Activated CD8-positive, alpha-beta memory T cell treated with anti-CD3 and anti-CD28 coated beads for 4 hours (primary cell): Measurements from ENCODE around the gene IFITM1.
"Not testable (repeated sequence)": the region's sequence is repeated elsewhere in the genome, so short reads cannot be mapped to it uniquely, and the experiment has no call there.

Experiments used
- DNase-seq, 2 donors: peaks; one replicate each; pipeline ENCODE4 v3.0.0-alpha.2; 2020; ENCODE audit warnings: low read depth in 2 of 2

Gene IFITM1

DNA sequence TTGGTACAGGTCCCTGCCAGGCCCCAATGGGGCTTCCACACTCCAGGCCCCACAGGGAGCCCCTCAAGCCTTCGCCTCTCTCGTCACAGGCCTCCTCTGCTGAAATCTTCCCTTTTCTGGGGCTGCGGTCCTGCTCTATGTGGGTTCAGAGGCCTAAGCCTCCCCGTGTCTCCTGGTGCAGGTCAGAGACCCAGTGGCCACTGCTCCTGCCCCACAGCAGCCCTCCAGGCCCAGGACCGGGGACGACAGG is 12.7 kb downstream of the IFITM1 start:
- DNase-seq = no peak

- DNase-seq = no peak
These were observed 13.2 kb downstream of the IFITM1 start for GRCh38 chr11:326842-327580.

- no peak for DNase-seq
These were observed 13.7 kb downstream of the IFITM1 start for GRCh38 chr11:327581-327923.

DNA sequence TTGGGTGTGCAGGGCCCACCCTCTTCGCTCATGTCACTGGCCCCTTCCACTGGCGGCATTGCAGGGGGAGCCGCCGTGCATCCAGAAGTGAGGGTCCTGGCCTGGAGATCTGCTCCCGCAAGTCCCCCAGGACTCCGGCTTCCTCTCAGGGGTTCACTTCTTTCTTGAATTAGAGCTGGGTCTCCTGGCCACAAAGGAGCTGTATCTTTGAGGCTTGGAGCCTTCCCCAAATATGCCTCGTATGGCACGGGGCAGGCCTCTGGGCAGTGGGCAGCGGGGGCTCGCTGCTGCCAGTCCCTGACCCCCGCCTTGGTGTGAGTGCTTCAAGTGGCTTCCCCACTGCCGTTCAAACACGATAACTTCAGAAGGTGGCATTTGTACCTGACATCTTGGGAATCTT is 14.2 kb downstream of the IFITM1 start:
- DNase-seq = no peak

DNA sequence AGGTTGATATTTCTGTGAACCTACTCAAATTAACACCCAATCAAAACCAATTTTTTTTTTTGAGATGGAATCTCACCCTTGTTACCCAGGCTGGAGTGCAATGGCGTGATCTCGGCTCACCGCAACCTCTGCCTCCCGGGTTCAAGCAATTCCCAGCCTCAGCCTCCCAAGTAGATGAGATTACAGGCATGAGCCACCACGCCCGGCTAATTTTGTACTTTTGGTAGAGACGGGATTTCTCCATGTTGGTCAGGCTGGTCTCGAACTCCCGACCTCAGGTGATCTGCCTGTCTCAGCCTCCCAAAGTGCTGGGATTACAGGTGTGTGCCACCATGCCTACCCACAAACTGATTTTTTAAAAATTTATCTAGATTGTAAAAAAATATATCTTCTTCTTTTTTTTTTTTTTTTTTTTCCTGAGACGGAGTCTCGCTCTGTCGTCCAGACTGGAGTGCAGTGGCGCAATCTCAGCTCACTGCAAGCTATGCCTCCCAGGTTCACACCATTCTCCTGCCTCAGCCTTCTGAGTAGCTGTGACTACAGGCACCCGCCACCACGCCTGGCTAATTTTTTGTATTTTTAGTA is 14.8 kb downstream of the IFITM1 start:
- DNase-seq = not testable (repeated sequence)

DNA sequence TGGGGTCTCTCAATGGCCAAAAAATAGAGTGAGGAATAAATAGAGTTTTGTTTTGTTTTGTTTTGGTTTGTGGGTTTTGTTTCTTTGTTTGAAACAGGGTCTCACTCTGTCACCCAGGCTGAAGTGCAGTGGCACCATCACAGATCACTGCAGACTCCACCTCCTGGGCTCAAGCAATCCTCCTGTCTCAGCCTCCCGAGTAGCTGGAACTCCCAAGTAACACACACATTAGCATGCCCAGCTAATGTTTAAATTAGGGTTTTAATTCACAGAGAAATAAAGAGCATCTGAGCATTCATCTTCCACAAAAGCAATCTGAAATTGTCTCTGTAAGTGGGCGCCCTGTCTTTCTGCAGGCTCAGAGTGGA is 16.0 kb downstream of the IFITM1 start:
- no peak for DNase-seq

GRCh38 chr11:330307-330693 is 16.5 kb downstream of the IFITM1 start:
- DNase-seq = no peak

DNA sequence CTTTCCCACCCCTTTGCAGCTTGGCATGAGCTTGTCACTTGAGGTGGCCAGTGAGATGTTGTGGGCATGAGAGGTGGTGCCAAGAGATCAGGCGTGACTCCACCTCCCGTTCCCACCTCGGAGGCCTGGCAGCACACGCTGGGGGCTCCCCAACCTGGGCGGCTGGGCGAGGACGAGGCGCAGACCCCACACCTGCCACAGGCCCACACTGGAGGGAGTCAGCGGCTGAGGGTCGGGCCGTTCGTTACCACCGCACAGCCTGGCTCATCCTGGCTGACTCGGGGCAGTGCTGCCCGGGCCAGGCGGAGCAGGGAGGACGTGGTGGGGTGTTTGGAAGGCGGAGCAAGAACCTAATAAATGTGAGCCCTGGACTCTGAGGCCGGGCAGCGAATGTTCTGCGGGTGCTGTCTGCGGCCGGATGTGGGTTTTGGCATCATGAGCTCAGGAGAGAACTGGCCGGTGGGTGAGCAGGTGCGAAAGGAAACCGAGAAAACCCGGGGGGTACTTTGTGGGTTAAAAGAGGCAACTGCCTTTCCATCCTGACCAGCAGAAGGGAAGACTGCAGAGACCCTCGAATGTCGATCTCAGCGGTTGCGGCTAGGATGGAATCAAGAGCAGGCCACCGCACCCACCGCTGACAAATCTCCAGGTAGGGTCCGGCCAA is 17.0 kb downstream of the IFITM1 start:
- no peak for DNase-seq

GRCh38 chr11:331358-332060 is 17.7 kb downstream of the IFITM1 start:
- DNase-seq = no peak

GRCh38 chr11:332651-333480 is 19.0 kb downstream of the IFITM1 start:
- DNase-seq = no peak

DNA sequence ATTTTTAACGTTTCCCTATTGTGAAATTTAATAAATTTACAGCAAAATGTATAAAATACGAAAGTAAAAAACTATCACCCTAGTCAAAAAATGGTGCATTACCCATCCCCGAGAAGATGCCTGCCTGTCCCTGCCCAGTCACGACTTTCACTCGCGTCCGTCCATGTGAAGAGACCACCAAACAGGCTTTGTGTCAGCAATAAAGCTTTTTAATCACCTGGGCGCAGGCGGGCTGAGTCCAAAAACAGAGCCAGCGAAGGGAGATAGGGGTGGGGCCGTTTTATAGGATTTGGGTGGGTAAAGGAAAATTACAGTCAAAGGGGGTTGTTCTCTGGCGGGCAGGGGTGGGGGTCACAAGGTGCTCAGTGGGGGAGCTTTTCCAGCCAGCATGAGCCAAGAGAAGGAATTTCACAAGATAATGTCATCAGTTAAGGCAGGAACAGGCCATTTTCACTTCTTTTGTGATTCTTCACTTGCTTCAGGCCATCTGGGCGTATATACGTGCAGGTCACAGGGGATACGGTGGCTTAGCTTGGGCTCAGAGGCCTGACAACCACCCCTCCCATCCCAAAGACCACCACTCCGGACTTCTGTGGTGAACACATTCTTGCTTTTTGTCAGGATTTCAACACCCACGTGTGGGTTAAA is 19.9 kb downstream of the IFITM1 start:
- DNase-seq = not testable (repeated sequence)

DNA sequence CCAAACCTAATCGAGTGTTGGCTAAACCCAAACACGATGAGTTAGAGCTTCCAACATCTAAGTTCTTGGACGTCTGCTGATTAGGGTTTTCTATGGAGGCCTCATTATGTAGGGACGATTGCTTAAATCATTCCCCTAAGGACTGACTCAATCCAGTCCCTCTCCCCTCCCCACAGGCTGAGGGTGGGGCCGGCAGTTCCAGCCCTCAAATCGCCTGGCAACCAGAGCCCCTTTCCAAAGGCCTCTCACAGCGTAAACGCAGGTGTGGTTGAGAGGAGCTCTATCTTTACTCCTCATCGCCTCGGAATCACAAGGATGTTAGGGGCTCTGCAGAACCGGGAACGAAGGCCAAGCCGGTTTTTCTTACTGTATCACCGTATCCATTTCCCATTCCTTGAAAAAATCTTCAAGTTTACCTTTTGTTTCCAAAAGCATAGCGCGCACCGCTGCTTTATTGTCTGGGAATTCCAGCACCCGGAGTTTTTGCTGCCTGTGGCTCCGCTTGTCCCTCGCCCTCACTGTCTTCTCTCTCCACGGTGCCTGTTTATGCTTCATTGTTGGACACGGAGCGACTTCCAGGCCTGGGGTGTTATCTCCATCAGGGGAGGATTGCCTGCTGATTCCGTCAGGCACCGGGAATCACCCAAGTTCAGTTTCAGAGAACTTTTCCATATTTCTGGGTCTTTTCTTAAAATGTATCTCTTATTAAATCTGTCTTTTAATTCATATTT is 20.6 kb downstream of the IFITM1 start:
- no peak for DNase-seq

DNA sequence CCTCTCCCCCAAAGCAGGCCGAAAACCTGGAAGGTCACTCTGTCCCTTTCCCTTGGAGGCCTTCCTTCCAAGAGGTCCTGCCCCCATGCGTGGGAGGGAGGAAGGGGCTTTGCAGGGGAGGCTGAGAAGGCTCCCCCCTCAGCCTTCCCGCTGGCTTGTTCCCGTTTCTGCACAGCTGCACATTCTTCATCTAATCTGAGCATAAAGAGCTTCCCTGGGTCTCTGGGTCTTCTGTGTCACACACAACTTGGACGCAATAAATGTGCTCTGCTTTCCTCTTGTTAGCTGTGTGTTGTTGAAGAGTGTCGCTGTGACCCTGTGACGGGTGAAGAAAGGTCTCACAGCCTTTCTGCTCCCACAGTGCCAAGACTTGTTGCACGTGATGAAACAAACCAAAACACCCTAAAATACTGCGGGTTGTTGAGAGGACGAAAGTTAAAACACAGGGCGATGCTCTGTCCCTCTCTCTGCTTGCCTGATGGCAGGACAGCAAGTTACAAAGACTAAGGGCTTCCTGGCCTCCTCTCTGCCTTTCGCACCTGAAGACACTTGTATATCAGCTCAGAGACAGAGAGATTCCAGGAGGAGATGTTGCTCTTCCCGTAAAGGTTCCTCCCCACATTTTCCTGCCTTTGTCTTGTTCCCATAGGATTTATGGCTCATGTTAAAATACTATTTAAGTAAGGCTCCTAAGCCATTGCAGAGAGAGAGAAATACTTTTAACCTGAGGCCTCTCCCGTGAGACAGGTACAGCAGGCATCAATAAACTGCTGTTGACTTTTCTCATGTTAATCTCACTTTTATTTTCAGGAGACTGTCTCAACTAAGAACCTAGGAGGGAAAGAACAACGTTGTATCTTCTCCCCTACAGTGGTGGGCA is 22.2 kb downstream of the IFITM1 start:
- DNase-seq = no peak

- no peak for DNase-seq
These were observed 22.9 kb downstream of the IFITM1 start for GRCh38 chr11:336659-337198.

DNA sequence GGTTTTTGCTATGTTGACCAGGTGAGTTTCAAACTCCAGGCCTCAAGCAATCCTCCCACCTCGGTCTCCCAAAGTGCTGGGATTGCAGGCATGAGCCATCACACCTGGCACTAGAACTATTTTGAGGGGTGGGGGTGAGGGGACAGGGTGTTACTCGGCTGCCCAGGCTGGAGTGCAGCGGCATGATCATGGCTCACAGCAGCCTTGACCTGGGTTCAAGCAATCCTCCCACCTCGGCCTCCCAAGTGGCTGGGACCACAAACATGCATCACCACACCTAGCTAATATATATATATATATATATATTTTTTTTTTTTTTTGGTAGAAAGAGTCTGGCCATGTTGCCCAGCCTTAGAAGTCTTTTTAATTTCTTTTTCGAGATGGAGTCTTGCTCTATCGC is 23.9 kb downstream of the IFITM1 start:
- no peak for DNase-seq

DNA sequence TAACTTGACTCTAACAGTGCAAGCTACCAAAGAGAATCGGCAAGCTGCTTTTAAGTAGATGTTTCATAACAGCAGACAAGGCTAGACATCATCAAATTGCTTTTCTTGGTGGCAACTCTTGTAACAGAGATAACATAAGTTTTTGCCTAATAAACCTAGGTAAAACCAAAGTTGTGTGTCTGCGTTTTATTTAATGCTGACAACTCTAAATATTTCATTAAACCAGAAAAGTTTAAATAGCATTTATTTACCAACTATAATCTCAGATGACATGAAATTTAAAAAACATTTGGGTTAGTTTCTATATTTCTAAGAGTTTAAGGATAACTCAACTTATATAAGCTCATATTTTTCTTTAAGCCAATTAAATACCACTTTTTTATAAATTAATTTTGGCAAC is 26.1 kb downstream of the IFITM1 start:
- DNase-seq = no peak

DNA sequence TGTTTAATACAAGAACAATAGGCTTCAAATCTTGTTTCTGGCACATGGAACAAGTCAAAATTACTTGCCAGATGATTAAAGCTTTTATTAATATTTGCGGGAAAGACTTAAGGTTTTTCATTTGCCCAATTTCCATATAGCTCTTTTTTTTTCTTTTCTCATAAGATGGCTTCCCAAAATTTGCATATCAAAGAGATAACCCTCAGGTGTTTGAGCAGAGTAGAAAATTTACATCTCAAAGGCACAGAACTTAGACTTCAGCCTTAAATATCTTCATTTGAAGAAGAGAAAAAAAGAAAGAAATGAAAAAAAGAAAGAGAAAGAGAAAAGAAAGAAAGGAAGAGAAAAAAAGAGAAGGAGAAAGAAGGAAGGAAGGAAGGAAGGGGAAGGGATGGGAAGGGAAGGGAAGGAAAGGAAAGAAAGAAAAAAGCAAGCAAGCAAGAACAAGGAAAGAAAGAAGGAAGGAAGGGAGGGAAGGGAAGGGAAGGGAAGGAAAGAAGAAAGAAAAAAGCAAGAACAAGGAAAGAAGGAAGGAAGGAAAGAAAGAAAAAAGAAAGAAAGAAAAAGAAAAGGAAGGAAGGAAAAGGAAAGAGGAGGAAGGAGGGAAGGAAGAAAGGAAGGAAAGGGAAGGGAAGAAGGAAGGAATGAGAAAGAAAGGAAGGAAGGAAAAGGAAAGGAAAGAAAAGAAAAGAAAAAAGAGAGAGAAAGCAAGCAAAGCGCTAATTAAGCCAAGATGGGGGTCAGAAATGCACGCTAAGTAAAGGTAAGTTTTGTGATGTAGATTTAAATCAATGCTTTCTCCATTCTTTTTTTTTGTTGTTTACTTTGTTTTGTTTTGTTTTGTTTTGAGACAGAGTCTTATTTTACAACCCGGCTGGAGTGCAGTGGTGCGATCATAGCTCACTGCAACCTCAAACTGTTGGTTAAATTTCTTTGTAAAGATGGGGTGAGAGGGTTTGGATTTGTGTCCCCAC is 27.0 kb downstream of the IFITM1 start:
- DNase-seq = no peak

DNA sequence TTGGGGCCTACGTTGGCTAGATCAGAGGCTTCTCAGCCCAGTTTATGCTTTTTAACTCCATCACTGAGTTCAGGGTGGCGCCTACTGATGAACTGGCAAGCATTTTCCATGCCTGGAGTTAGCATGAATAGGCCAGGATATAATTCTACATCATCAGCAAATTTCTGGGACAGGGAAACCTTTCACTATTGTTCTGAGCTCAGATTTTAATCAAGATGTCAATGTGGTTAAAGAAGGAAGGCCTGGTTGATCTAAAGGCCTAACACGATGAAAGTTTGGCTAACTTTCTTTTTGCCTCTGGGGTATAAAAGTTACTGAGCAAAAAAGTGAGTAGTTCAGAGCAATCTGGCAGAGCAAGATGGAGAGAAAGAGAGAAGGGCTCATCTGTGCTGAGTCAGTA is 28.5 kb downstream of the IFITM1 start:
- DNase-seq = no peak
